Tongue (tissue), 2 donors: ENCODE results near the gene ABL1. TPM values are rescaled to one million over a fixed set of nuclear protein-coding genes. Genes with fewer than 3 reads are reported as not detected.

Source experiments
- DNase-seq: peaks from one replicate; pipeline ENCODE4 v3.0.0-alpha.2; 2015
- total RNA-seq: library from RNA; depleted of rRNA; stranded (reverse); fragments of >200 nt; gene quantifications from one replicate; pipeline ENCODE4 v1.2.3, GENCODE V29; 2014

ABL1 gene
- total RNA-seq, 1 donor from 2014 or later = 72.9 TPM

GRCh38 chr9:130918101-130918825 is 83.2 kb downstream of the ABL1 start:
- no peak for DNase-seq

GRCh38 chr9:130918826-130919558 is 83.9 kb downstream of the ABL1 start:
- DNase-seq = no peak

GRCh38 chr9:130919559-130920145 is 84.6 kb downstream of the ABL1 start:
- no peak for DNase-seq

- no peak for DNase-seq
Observed at GRCh38 chr9:130920233-130920632, 85.2 kb downstream of the ABL1 start.

- no peak for DNase-seq
Observed at GRCh38 chr9:130920762-130921299, 85.8 kb downstream of the ABL1 start.

GRCh38 chr9:130921300-130921988 is 86.4 kb downstream of the ABL1 start:
- DNase-seq = peak; percentile 62

- DNase-seq = no peak
Observed at GRCh38 chr9:130921989-130922892, 87.2 kb downstream of the ABL1 start.

- DNase-seq = no peak
Observed at GRCh38 chr9:130922893-130923610, 88.0 kb downstream of the ABL1 start.

- DNase-seq = no peak
Observed at GRCh38 chr9:130923611-130924447, 88.8 kb downstream of the ABL1 start.

GRCh38 chr9:130924448-130924788 is 89.4 kb downstream of the ABL1 start:
- no peak for DNase-seq

- DNase-seq = no peak
Observed at GRCh38 chr9:130925050-130925678, 90.1 kb downstream of the ABL1 start.

GRCh38 chr9:130927338-130927737 is 92.3 kb downstream of the ABL1 start:
- DNase-seq = no peak

- no peak for DNase-seq
Observed at GRCh38 chr9:130927995-130928900, 93.2 kb downstream of the ABL1 start.

- no peak for DNase-seq
Observed at GRCh38 chr9:130929571-130930038, 94.6 kb downstream of the ABL1 start.

GRCh38 chr9:130930132-130930803 is 95.2 kb downstream of the ABL1 start:
- DNase-seq = no peak

- DNase-seq = no peak
Observed at GRCh38 chr9:130930804-130931349, 95.8 kb downstream of the ABL1 start.
